Keratinocyte (primary cell): ENCODE results near the gene EWSR1.

ENCODE experiments used
- CTCF ChIP-seq, 3 experiments: IDR thresholded peaks in 1 of 3; conservative IDR thresholded peaks in 1 of 3; optimal IDR thresholded peaks in 1 of 3; 2 replicates in 2 of 3; 3 replicates in 1 of 3; pipeline versions ENCODE3 to v1.5.1; 2011; ENCODE audit warnings: low read length in 3 of 3, mild to moderate bottlenecking in 3 of 3, moderate library complexity in 2 of 3, control low read depth in 1 of 3, inconsistent platforms in 1 of 3; ENCODE audit not compliant: insufficient read depth in 2 of 3; ENCODE audit errors: extremely low read depth in 1 of 3
- EZH2 ChIP-seq: IDR thresholded peaks from one replicate; pipeline ENCODE4 v1.6.1; 2012; ENCODE audit warnings: inconsistent platforms, mild to moderate bottlenecking, low read length, moderate library complexity

GRCh38 chr22:29243874-29244446 is 24.1 kb upstream of the EWSR1 start:
- no peak for TF ChIP-seq CTCF (optimal IDR thresholded peaks at IDR 0.05 in 1 of 3, IDR thresholded peaks at IDR 0.05 in 1 of 3, conservative IDR thresholded peaks at IDR 0.05 in 1 of 3; ENCODE audit: extremely low read depth in 1 of 3, insufficient read depth in 2 of 3, low read length in 3 of 3)
- TF ChIP-seq EZH2: no peak
